B cell (primary cell): Measurements from ENCODE around the gene ATAD2B. TPM values are rescaled to one million over a fixed set of nuclear protein-coding genes. Genes with fewer than 3 reads are reported as not detected.

Source experiments
- ATAC-seq: fragments of 200-7000 bp; cut with Tn5 transposase; one replicate; pipeline ENCODE4 v1.10.0; 2021; ENCODE audit warnings: low read depth, mild to moderate bottlenecking, moderate number of reproducible peaks, moderate library complexity
- CTCF ChIA-PET: fragments of 350-600 bp; sonication (Branson Sonifier 250); formaldehyde crosslinking; loops from one replicate; lab custom pipeline; 2021; ENCODE audit warnings: antibody characterized with exemption, inconsistent platforms; lab: Charles Lee
- POLR2A ChIA-PET: fragments of 350-600 bp; sonication (Branson Sonifier 250); formaldehyde crosslinking; loops from one replicate; lab custom pipeline; 2021; ENCODE audit warnings: antibody characterized with exemption; lab: Charles Lee
- DNase-seq: peaks from one replicate; pipeline ENCODE4 v3.0.0; 2013
- H2AFZ ChIP-seq: 2 replicates; pipeline ENCODE4 v1.6.1; 2012; ENCODE audit warnings: mild to moderate bottlenecking, low read depth, low read length; ENCODE audit not compliant: insufficient read depth, poor library complexity, severe bottlenecking
- H3K27ac ChIP-seq, 2 donors: 1 replicate in 1 of 2; 2 replicates in 1 of 2; pipeline ENCODE4 v1.5.1; 2012 to 2013; ENCODE audit warnings: low read length in 2 of 2, mild to moderate bottlenecking in 2 of 2, moderate library complexity in 1 of 2
- H3K27me3 ChIP-seq, 4 experiments: fragments of 200-600 bp in 1 of 4; sonication (generic) in 1 of 4; replicated peaks in 1 of 4; 1 replicate in 2 of 4; 2 replicates in 2 of 4; pipeline versions ENCODE4 v1.6.1 to v1.7.0; 2013 to 2016; ENCODE audit warnings: low read length in 3 of 4, mild to moderate bottlenecking in 2 of 4, mixed read lengths in 1 of 4, moderate library complexity in 1 of 4; ENCODE audit not compliant: insufficient read depth in 4 of 4, control insufficient read depth in 3 of 4; ENCODE audit errors: control extremely low read depth in 1 of 4
- H3K36me3 ChIP-seq, 2 experiments: replicated peaks in 1 of 2; 1 replicate in 1 of 2; 2 replicates in 1 of 2; pipeline versions ENCODE4 v1.6.1 to v1.7.1; 2013; ENCODE audit warnings: low read length in 1 of 2; ENCODE audit not compliant: insufficient read depth in 2 of 2, control insufficient read depth in 1 of 2; ENCODE audit errors: control extremely low read depth in 1 of 2, extremely low read depth in 1 of 2
- H3K4me1 ChIP-seq, 2 donors: fragments of 200-600 bp in 1 of 2; sonication (generic) in 1 of 2; 1 replicate in 1 of 2; 2 replicates in 1 of 2; pipeline versions ENCODE4 v1.5.1 to v1.6.1; 2013 to 2017; ENCODE audit warnings: low read length in 2 of 2; ENCODE audit not compliant: control insufficient read depth in 2 of 2, insufficient read depth in 2 of 2
- H3K4me2 ChIP-seq: replicated peaks from 2 replicates; pipeline ENCODE3; 2012; ENCODE audit warnings: mild to moderate bottlenecking, low read depth, low read length; ENCODE audit not compliant: poor library complexity, severe bottlenecking
- H3K4me3 ChIP-seq, 5 experiments: fragments of 200-600 bp in 1 of 5; sonication (generic) in 1 of 5; 1 replicate in 3 of 5; 2 replicates in 2 of 5; pipeline versions ENCODE4 v1.5.1 to v1.7.0; 2011 to 2016; ENCODE audit warnings: low read length in 4 of 5, mild to moderate bottlenecking in 4 of 5, low read depth in 2 of 5, control low read depth in 1 of 5, moderate library complexity in 1 of 5; ENCODE audit not compliant: insufficient read depth in 1 of 5; ENCODE audit errors: control extremely low read depth in 1 of 5, extremely low read depth in 1 of 5
- H3K79me2 ChIP-seq: fragments of 200-600 bp; sonication (generic); one replicate; pipeline ENCODE4 v1.6.0; 2016; ENCODE audit warnings: low read length; ENCODE audit not compliant: control insufficient read depth, insufficient read depth
- H3K9ac ChIP-seq: fragments of 200-600 bp; sonication (generic); 2 replicates; pipeline ENCODE4 v1.6.1; 2017; ENCODE audit warnings: mild to moderate bottlenecking, low read length, moderate library complexity
- H3K9me3 ChIP-seq, 3 donors: one replicate each; pipeline versions ENCODE4 v1.6.1 to v1.7.1; 2013; ENCODE audit warnings: low read length in 2 of 3; ENCODE audit not compliant: control insufficient read depth in 2 of 3, insufficient read depth in 1 of 3; ENCODE audit errors: control extremely low read depth in 1 of 3
- H4K20me1 ChIP-seq: 2 replicates; pipeline ENCODE4 v1.6.0; 2012; ENCODE audit warnings: mild to moderate bottlenecking, low read length; ENCODE audit not compliant: insufficient read depth, control insufficient read depth, poor library complexity, severe bottlenecking
- H3K27ac Mint-ChIP-seq: one replicate; pipeline ENCODE4 v1.8.0; 2021; ENCODE audit warnings: mixed read lengths
- H3K27me3 Mint-ChIP-seq: one replicate; pipeline ENCODE4 v1.8.0; 2021; ENCODE audit warnings: mixed read lengths
- H3K4me1 Mint-ChIP-seq: one replicate; pipeline ENCODE4 v1.8.0; 2021; ENCODE audit warnings: mixed read lengths
- H3K4me3 Mint-ChIP-seq: one replicate; pipeline ENCODE4 v1.8.0; 2021; ENCODE audit warnings: mixed read lengths
- H3K9me3 Mint-ChIP-seq: one replicate; pipeline ENCODE4 v1.8.0; 2022; ENCODE audit warnings: mixed read lengths; ENCODE audit not compliant: insufficient read depth
- CTCF ChIP-seq: fragments of 200-600 bp; IDR thresholded peaks from one replicate; pipeline ENCODE4 v1.8.0; 2022; ENCODE audit warnings: antibody characterized with exemption, mild to moderate bottlenecking
- EZH2 ChIP-seq: IDR thresholded peaks from 2 replicates; pipeline ENCODE4 v1.6.1; 2012; ENCODE audit warnings: borderline replicate concordance, low read depth, mild to moderate bottlenecking, moderate library complexity, low read length; ENCODE audit not compliant: insufficient read depth, poor library complexity, severe bottlenecking
- WGBS: methylation state at CpG from one replicate; pipeline ENCODE4 v1.1.5; 2013; ENCODE audit warnings: missing lambda C conversion rate; ENCODE audit not compliant: insufficient coverage; 5-methylcytosine and 5-hydroxymethylcytosine counted together
- intact Hi-C: fragments of 100-400 bp; cut with micrococcal nuclease; formaldehyde crosslinking; loops from one replicate; pipeline ENCODE4 v1.10.0; 2022
- polyA plus RNA-seq: library from polyadenylated mRNA; depleted of rRNA; stranded (reverse); fragments of >200 nt; gene quantifications from 2 replicates; pipeline ENCODE4 v1.2.3, GENCODE V29; 2012
- total RNA-seq, 2 donors: library from RNA; stranded (reverse); fragments of 120-200 nt in 1 of 2; gene quantifications; 1 replicate in 1 of 2; 2 replicates in 1 of 2; pipeline versions ENCODE4 v1.2.3 to v1.2.4, GENCODE V29; 2013 to 2022

ATAD2B gene
- total and polyA plus RNA-seq, 2 donors (not counting 1 experiment from before 2014, with no cell fraction given) = 5.1 to 90.8 TPM

DNA sequence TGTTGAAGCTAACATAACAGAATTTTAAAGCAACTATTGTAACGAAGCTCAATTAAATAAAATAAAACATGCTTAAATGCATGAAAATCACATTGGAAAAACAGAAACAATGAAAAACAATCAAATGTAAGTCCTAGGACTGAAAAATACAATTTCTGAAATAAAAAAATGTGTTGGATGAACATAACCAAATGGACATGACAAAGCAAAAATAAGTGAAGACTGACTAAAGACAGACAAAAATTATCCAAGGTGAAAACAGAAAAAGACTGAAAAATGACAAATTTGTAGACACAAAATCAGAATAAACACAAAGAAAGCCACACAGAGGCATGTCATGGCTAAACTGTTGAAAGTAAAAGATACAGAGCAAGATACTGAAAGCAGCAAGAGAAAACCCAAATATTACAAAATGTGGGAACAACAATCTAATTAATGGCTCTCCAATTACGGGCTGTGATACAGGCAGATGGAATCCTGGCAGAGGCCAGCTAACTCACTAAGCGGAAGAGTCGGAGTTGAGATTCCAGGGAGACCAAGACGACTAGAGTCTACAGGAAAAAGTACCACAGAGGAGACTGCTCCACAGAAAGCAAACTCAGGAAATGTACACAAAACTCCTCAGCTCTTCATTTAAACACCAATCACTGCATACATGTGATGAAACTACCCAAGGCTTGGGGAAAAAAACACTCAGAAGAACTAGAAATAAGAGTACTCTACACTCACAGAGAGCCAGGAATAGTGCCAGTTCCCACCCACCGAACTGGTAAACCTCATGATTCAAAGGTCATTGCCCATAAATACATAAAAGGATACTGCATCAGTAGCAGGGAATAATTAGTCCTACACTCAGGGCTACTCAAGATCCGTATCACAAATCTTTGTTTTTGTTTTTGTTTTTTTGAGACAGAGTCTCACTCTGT is 83.6 kb downstream of the ATAD2B start:
- Mint-ChIP-seq H3K9me3 (no peaks in the 10 kb centered on the region), H3K4me3 (no peak overlapping the region), H3K4me1 (no peaks in the 10 kb centered on the region), H3K27me3 (no peaks in the 10 kb centered on the region), H3K27ac (no peak overlapping the region)
- TF ChIP-seq EZH2 (no peak), CTCF (no peak)
- Histone ChIP-seq H3K36me3 (peaks cover 6% of the 10 kb centered on the region in 2 experiments), H3K27me3 (no peaks in the 10 kb centered on the region), H3K4me3 (no peak overlapping the region), H3K79me2 (peaks cover 6% of the 10 kb centered on the region), H3K4me2 (no peak overlapping the region), H3K9me3 (peaks cover 0 to 3% (median 2%) of the 10 kb centered on the region in 3 donors), H3K27ac (no peak overlapping the region), H4K20me1 (peaks cover 7% of the 10 kb centered on the region), H2AFZ (no peak overlapping the region), H3K9ac (no peak overlapping the region), H3K4me1 (no peaks in the 10 kb centered on the region)
- WGBS = 98% methylated on average over 5 of the region's 7 CpGs
- ChIA-PET CTCF (interaction anchor here (2.4 kb wide), 1 partner anchor 19 kb away, joined by 8 read pairs; no protein-coding TSS in a partner anchor), POLR2A (no interaction called here)
- intact Hi-C loops = no loop called here
- no peak for ATAC-seq
- no peak for DNase-seq
